Neural cell (in vitro differentiated cells): ENCODE measurements around the gene CCDC127. TPM values are rescaled to one million over a fixed set of nuclear protein-coding genes. Genes with fewer than 3 reads are reported as not detected.

ENCODE experiments used
- H2AFZ ChIP-seq: fragments of 200-600, 300-800 bp; sonication (generic), shearing (Covaris generic); 2 replicates; pipeline ENCODE4 v1.6.0; 2014; ENCODE audit warnings: low read depth, mild to moderate bottlenecking, antibody characterized with exemption, low read length, moderate library complexity
- H3F3A ChIP-seq: fragments of 200-600 bp; shearing (Covaris generic); 2 replicates; pipeline ENCODE4 v1.6.1; 2016; ENCODE audit warnings: mild to moderate bottlenecking, moderate library complexity, mixed read lengths, antibody characterized with exemption, low read length; ENCODE audit not compliant: insufficient read depth, poor library complexity, severe bottlenecking
- H3K27ac ChIP-seq: fragments of 200-600, 300-800 bp; sonication (generic), shearing (Covaris generic); 2 replicates; pipeline ENCODE4 v1.5.1; 2014; ENCODE audit warnings: mild to moderate bottlenecking, low read length, moderate library complexity
- H3K27me3 ChIP-seq: fragments of 300-800, 200-600 bp; sonication (generic), shearing (Covaris generic); 2 replicates; pipeline ENCODE4 v1.6.0; 2014; ENCODE audit warnings: mild to moderate bottlenecking, low read depth, low read length, moderate library complexity; ENCODE audit not compliant: insufficient read depth
- H3K36me3 ChIP-seq: fragments of 300-800, 200-600 bp; sonication (generic), shearing (Covaris generic); 2 replicates; pipeline ENCODE4 v1.5.1; 2014; ENCODE audit warnings: mild to moderate bottlenecking, antibody characterized with exemption, low read length, moderate library complexity; ENCODE audit not compliant: insufficient read depth
- H3K4me2 ChIP-seq: fragments of 300-800, 200-600 bp; sonication (generic), shearing (Covaris generic); 2 replicates; pipeline ENCODE4 v1.6.0; 2014; ENCODE audit warnings: mild to moderate bottlenecking, low read length
- H3K4me3 ChIP-seq: fragments of 300-800, 200-600 bp; sonication (generic), shearing (Covaris generic); 2 replicates; pipeline ENCODE4 v1.5.1; 2014; ENCODE audit warnings: mild to moderate bottlenecking, low read length, moderate library complexity
- H3K79me2 ChIP-seq: fragments of 200-600 bp; shearing (Covaris generic); replicated peaks from 2 replicates; pipeline ENCODE4 v1.6.0; 2014; ENCODE audit warnings: mild to moderate bottlenecking, low read length, moderate library complexity; ENCODE audit not compliant: insufficient read depth
- H3K9ac ChIP-seq: fragments of 300-800, 200-600 bp; sonication (generic), shearing (Covaris generic); 2 replicates; pipeline ENCODE4 v1.6.1; 2016; ENCODE audit warnings: mild to moderate bottlenecking, low read length, mixed read lengths
- H3K9me2 ChIP-seq: fragments of 200-600 bp; shearing (Covaris generic); 2 replicates; pipeline ENCODE4 v1.6.1; 2016; ENCODE audit warnings: mild to moderate bottlenecking, low read length, mixed read lengths; ENCODE audit not compliant: insufficient read depth
- H3K9me3 ChIP-seq: fragments of 200-600, 300-800 bp; sonication (generic), shearing (Covaris generic); 2 replicates; pipeline ENCODE4 v1.6.1; 2016; ENCODE audit warnings: mild to moderate bottlenecking, mixed run types, low read length, moderate library complexity, mixed read lengths
- H4K20me1 ChIP-seq: fragments of 200-600 bp; shearing (Covaris generic); 2 replicates; pipeline ENCODE4 v1.6.1; 2016; ENCODE audit warnings: mild to moderate bottlenecking, mixed run types; ENCODE audit not compliant: insufficient read depth
- EP300 ChIP-seq: fragments of 450-650 bp; conservative IDR thresholded peaks from 2 replicates; pipeline ENCODE4 v1.6.1; 2014; ENCODE audit warnings: antibody characterized with exemption, mild to moderate bottlenecking, moderate library complexity; ENCODE audit not compliant: poor library complexity, severe bottlenecking
- EZH2 ChIP-seq: fragments of 200-600, 300-800 bp; shearing (Covaris generic), sonication (generic); IDR thresholded peaks from 2 replicates; pipeline ENCODE4 v1.6.1; 2014; ENCODE audit warnings: antibody characterized with exemption, low read length, borderline replicate concordance, mild to moderate bottlenecking; ENCODE audit not compliant: insufficient read depth, poor library complexity, severe bottlenecking
- MXI1 ChIP-seq: fragments of 450-650 bp; conservative IDR thresholded peaks from 2 replicates; pipeline ENCODE4 v1.6.1; 2014; ENCODE audit warnings: antibody characterized with exemption, mild to moderate bottlenecking; ENCODE audit not compliant: poor library complexity, severe bottlenecking
- POLR2AphosphoS5 ChIP-seq: IDR thresholded peaks from 2 replicates; pipeline ENCODE4 v1.6.1; 2012
- RAD21 ChIP-seq: fragments of 450-650 bp; conservative IDR thresholded peaks from 2 replicates; pipeline ENCODE4 v1.6.1; 2014; ENCODE audit warnings: antibody characterized with exemption, mild to moderate bottlenecking, moderate library complexity
- SMC3 ChIP-seq: fragments of 450-650 bp; conservative IDR thresholded peaks from 2 replicates; pipeline ENCODE4 v1.6.1; 2014; ENCODE audit warnings: antibody characterized with exemption, mild to moderate bottlenecking, moderate library complexity; ENCODE audit not compliant: poor library complexity
- TAF1 ChIP-seq: IDR thresholded peaks from 2 replicates; pipeline ENCODE4 v1.6.1; 2012; ENCODE audit warnings: low read depth
- polyA plus RNA-seq: library from polyadenylated mRNA; depleted of rRNA; stranded (reverse); fragments of >200 nt; gene quantifications from 2 replicates; pipeline ENCODE4 v1.2.3, GENCODE V29; 2014
- TF ChIP-seq, protein P1 (sequence below): fragments of 450-650 bp; IDR thresholded peaks from 2 replicates; pipeline ENCODE4 v1.5.1; 2014; ENCODE audit warnings: antibody characterized with exemption, mild to moderate bottlenecking, moderate library complexity; ENCODE audit not compliant: poor library complexity, severe bottlenecking
- TF ChIP-seq, protein P2 (sequence below): IDR thresholded peaks from 2 replicates; pipeline ENCODE4 v1.6.1; 2012; ENCODE audit warnings: borderline replicate concordance

CCDC127 gene
- polyA plus RNA-seq, 1 donor from 2014 or later = 5.4 TPM

DNA sequence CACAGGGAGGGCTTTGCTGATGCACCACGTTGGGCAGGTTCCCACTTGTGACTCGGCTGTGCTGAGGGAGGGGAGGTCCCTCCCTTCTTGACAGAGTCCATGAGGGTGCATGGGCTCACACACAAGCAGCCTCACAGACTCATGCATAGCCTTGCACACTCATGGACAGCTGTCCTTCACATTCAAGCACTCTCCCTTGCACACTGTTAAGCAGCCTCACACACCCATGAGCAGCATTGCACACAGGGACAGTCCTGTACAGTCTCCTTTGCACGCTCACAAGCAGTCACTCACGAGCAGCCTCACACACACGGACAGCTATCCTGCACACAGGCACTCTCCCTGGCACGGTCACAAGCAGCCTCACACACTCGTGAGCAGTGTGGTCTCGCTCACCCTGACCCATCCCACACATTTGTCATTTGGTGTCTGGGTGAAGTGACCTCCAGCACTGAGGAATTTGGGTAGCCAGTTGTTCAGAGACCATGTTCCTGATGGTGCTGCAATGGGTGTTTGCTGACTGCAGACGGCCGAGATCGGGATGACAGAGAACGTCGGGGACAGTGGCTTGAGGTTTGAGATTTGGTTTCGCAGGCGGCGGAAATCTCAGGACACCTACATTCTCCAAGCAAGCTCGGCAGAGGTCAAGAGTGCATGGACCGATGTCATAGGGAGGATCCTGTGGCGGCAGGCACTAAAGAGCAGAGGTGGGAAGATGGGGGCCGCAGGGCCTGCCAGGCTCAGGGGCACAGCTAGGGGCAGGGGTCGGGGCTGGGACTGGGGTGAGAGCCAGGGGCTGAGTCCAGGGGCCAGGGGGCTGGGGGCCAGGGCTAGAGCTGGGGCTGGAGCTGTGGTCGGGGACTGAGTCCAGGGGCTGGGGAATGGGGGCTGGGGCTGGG, 44.3 kb downstream of the CCDC127 start:
- no peak for TF ChIP-seq TAF1
- TF ChIP-seq EZH2 = no peak
- no peak for TF ChIP-seq EP300
- no peak for TF ChIP-seq SMC3
- TF ChIP-seq, protein P1, sequence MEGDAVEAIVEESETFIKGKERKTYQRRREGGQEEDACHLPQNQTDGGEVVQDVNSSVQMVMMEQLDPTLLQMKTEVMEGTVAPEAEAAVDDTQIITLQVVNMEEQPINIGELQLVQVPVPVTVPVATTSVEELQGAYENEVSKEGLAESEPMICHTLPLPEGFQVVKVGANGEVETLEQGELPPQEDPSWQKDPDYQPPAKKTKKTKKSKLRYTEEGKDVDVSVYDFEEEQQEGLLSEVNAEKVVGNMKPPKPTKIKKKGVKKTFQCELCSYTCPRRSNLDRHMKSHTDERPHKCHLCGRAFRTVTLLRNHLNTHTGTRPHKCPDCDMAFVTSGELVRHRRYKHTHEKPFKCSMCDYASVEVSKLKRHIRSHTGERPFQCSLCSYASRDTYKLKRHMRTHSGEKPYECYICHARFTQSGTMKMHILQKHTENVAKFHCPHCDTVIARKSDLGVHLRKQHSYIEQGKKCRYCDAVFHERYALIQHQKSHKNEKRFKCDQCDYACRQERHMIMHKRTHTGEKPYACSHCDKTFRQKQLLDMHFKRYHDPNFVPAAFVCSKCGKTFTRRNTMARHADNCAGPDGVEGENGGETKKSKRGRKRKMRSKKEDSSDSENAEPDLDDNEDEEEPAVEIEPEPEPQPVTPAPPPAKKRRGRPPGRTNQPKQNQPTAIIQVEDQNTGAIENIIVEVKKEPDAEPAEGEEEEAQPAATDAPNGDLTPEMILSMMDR = no peak
- TF ChIP-seq, protein P2, sequence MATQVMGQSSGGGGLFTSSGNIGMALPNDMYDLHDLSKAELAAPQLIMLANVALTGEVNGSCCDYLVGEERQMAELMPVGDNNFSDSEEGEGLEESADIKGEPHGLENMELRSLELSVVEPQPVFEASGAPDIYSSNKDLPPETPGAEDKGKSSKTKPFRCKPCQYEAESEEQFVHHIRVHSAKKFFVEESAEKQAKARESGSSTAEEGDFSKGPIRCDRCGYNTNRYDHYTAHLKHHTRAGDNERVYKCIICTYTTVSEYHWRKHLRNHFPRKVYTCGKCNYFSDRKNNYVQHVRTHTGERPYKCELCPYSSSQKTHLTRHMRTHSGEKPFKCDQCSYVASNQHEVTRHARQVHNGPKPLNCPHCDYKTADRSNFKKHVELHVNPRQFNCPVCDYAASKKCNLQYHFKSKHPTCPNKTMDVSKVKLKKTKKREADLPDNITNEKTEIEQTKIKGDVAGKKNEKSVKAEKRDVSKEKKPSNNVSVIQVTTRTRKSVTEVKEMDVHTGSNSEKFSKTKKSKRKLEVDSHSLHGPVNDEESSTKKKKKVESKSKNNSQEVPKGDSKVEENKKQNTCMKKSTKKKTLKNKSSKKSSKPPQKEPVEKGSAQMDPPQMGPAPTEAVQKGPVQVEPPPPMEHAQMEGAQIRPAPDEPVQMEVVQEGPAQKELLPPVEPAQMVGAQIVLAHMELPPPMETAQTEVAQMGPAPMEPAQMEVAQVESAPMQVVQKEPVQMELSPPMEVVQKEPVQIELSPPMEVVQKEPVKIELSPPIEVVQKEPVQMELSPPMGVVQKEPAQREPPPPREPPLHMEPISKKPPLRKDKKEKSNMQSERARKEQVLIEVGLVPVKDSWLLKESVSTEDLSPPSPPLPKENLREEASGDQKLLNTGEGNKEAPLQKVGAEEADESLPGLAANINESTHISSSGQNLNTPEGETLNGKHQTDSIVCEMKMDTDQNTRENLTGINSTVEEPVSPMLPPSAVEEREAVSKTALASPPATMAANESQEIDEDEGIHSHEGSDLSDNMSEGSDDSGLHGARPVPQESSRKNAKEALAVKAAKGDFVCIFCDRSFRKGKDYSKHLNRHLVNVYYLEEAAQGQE = no peak
- TF ChIP-seq POLR2AphosphoS5 = no peak
- no peak for TF ChIP-seq RAD21
- no peak for TF ChIP-seq MXI1
- Histone ChIP-seq H3K36me3 (no peaks in the 10 kb centered on the region), H3K4me3 (no peak overlapping the region)

DNA sequence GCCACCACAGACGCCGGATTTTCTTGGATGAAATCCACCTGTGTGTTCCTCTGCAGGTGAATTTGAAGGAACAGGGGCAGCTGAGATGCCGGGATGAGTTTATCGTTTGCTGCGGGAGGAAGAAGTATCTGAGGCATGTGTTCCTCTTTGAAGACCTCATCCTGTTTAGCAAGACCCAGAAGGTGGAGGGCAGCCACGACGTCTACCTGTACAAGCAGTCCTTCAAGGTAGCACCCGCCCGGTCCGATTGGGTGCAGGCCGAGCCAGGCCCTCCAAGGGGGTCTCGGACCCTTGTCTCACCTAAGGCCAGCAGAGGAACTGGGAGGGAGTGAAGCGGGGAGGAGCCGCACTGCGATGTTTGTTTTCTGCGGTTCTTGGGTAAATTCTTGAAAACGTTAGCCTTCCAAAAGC, 45.1 kb downstream of the CCDC127 start:
- Histone ChIP-seq H3K9me2 (no peaks in the 10 kb centered on the region), H3K27me3 (no peaks in the 10 kb centered on the region), H3K4me2 (no peak overlapping the region), H2AFZ (no peak overlapping the region), H3K27ac (no peak overlapping the region), H3K9ac (no peak overlapping the region), H3K79me2 (no peaks in the 10 kb centered on the region), H3K9me3 (no peaks in the 10 kb centered on the region), H3K36me3 (no peaks in the 10 kb centered on the region), H3F3A (no peaks in the 10 kb centered on the region), H3K4me3 (no peak overlapping the region), H4K20me1 (no peaks in the 10 kb centered on the region)
- no peak for TF ChIP-seq EP300
- TF ChIP-seq, protein P1 = no peak
- TF ChIP-seq, protein P2 = no peak

More for the DNA sequence above, 44.3 kb downstream of the CCDC127 start:
- Histone ChIP-seq H3K27me3 (no peaks in the 10 kb centered on the region), H3K4me2 (no peak overlapping the region), H3K79me2 (no peaks in the 10 kb centered on the region), H3F3A (no peaks in the 10 kb centered on the region), H3K9me3 (no peaks in the 10 kb centered on the region), H2AFZ (no peak overlapping the region), H3K27ac (no peak overlapping the region), H3K9me2 (no peaks in the 10 kb centered on the region), H4K20me1 (no peaks in the 10 kb centered on the region), H3K9ac (no peak overlapping the region)
